CD4-positive, CD25-positive, alpha-beta regulatory T cell (primary cell): ENCODE results near the gene TSC1. TPM values are rescaled to one million over a fixed set of nuclear protein-coding genes. Genes with fewer than 3 reads are reported as not detected.

ENCODE experiments used
- ATAC-seq, 2 donors: fragments of 150-1000 bp; cut with Tn5 transposase; one replicate each; pipeline ENCODE4 v1.10.0; 2021; ENCODE audit warnings: low read depth in 2 of 2, moderate number of reproducible peaks in 2 of 2, moderate library complexity in 1 of 2
- DNase-seq, 3 donors: peaks; one replicate each; pipeline versions ENCODE4 v3.0.0 to v3.0.0-alpha.2; 2012 to 2022; ENCODE audit warnings: mixed read lengths in 1 of 3
- H3K27ac ChIP-seq: one replicate; pipeline ENCODE4 v1.7.0; 2013; ENCODE audit warnings: mild to moderate bottlenecking, low read length; ENCODE audit not compliant: insufficient read depth, poor library complexity, severe bottlenecking
- H3K27me3 ChIP-seq: one replicate; pipeline ENCODE4 v1.7.0; 2013; ENCODE audit warnings: low read length; ENCODE audit not compliant: control insufficient read depth, insufficient read depth
- H3K36me3 ChIP-seq: one replicate; pipeline ENCODE4 v1.7.0; 2013; ENCODE audit warnings: mild to moderate bottlenecking, low read length, moderate library complexity; ENCODE audit not compliant: control insufficient read depth, insufficient read depth
- H3K4me1 ChIP-seq: 2 replicates; pipeline ENCODE4 v1.7.0; 2013; ENCODE audit warnings: mild to moderate bottlenecking, low read length; ENCODE audit not compliant: insufficient read depth, control insufficient read depth, poor library complexity, severe bottlenecking
- H3K4me3 ChIP-seq: one replicate; pipeline ENCODE4 v1.7.0; 2013; ENCODE audit warnings: low read depth, mild to moderate bottlenecking, low read length, moderate library complexity
- H3K9me3 ChIP-seq, 2 experiments: 1 replicate in 1 of 2; 2 replicates in 1 of 2; pipeline ENCODE4 v1.7.0; 2013; ENCODE audit warnings: low read length in 2 of 2, mild to moderate bottlenecking in 1 of 2, moderate library complexity in 1 of 2; ENCODE audit not compliant: control insufficient read depth in 2 of 2
- H3K27ac Mint-ChIP-seq, 3 donors: one replicate each; pipeline ENCODE4 v1.8.0; 2020 to 2022; ENCODE audit warnings: mild to moderate bottlenecking in 3 of 3, mixed read lengths in 3 of 3, moderate library complexity in 2 of 3
- H3K27me3 Mint-ChIP-seq: one replicate; pipeline ENCODE4 v1.8.0; 2022; ENCODE audit warnings: mild to moderate bottlenecking, mixed read lengths
- H3K36me3 Mint-ChIP-seq: one replicate; pipeline ENCODE4 v1.8.0; 2020; ENCODE audit warnings: mixed read lengths
- H3K4me1 Mint-ChIP-seq, 4 donors: one replicate each; pipeline ENCODE4 v1.8.0; 2020 to 2022; ENCODE audit warnings: mixed read lengths in 4 of 4, mild to moderate bottlenecking in 1 of 4
- H3K4me3 Mint-ChIP-seq, 4 donors: one replicate each; pipeline ENCODE4 v1.8.0; 2020 to 2022; ENCODE audit warnings: mild to moderate bottlenecking in 4 of 4, mixed read lengths in 4 of 4, moderate library complexity in 3 of 4
- H3K9me3 Mint-ChIP-seq, 7 donors: one replicate each; pipeline ENCODE4 v1.8.0; 2020 to 2022; ENCODE audit warnings: mixed read lengths in 7 of 7, mild to moderate bottlenecking in 3 of 7, moderate library complexity in 2 of 7
- polyA plus RNA-seq, 4 donors: library from polyadenylated mRNA; unstranded; fragments of 300-500 nt; fragmentation: Illumina TruSeq; gene quantifications; one replicate each; pipeline ENCODE4 v1.2.3, GENCODE V29; 2021
- total RNA-seq: library from RNA; stranded (reverse); gene quantifications from one replicate; pipeline ENCODE4 v1.2.3, GENCODE V29; 2022

Gene TSC1
- total and polyA plus RNA-seq, 5 donors from 2014 or later, result 8.7 to 63.0 (median 11.7) TPM

- ATAC-seq, result no peak
- Histone ChIP-seq H3K36me3 (peaks cover 27% of the 10 kb centered on the region), H3K4me3 (no peak overlapping the region), H3K27ac (no peak overlapping the region), H3K27me3 (no peaks in the 10 kb centered on the region), H3K9me3 (no peaks in the 10 kb centered on the region), H3K4me1 (no peaks in the 10 kb centered on the region)
- no peak for DNase-seq
- H3K27ac Mint-ChIP-seq, result peak overlapping the region in 1 of 3 donors; percentile 8
- H3K27me3 Mint-ChIP-seq, result no peaks in the 10 kb centered on the region
- no peak overlapping the region for H3K4me3 Mint-ChIP-seq
- H3K9me3 Mint-ChIP-seq, result no peaks in the 10 kb centered on the region
- H3K36me3 Mint-ChIP-seq, result peaks cover 29% of the 10 kb centered on the region
- peaks cover 0 to 4% (median 0%) of the 10 kb centered on the region in 4 donors for H3K4me1 Mint-ChIP-seq
Observed at GRCh38 chr9:132892400-132892799, 52.0 kb downstream of the TSC1 start.

- ATAC-seq, result no peak
- H3K36me3 ChIP-seq, result no peaks in the 10 kb centered on the region
- no peak for DNase-seq
- Mint-ChIP-seq H3K27ac (no peak overlapping the region), H3K36me3 (peaks cover 1% of the 10 kb centered on the region), H3K9me3 (no peaks in the 10 kb centered on the region), H3K27me3 (no peaks in the 10 kb centered on the region), H3K4me1 (peaks cover 0 to 4% (median 0%) of the 10 kb centered on the region in 4 donors), H3K4me3 (no peak overlapping the region)
- H3K27ac ChIP-seq, result no peak overlapping the region
- no peaks in the 10 kb centered on the region for H3K9me3 ChIP-seq
- H3K27me3 ChIP-seq, result no peaks in the 10 kb centered on the region
- no peaks in the 10 kb centered on the region for H3K4me1 ChIP-seq
- H3K4me3 ChIP-seq, result no peak overlapping the region
Observed at GRCh38 chr9:132888151-132888550, 56.3 kb downstream of the TSC1 start.

- DNase-seq (no peak), ATAC-seq (no peak)
- Histone ChIP-seq H3K36me3 (no peaks in the 10 kb centered on the region), H3K9me3 (no peaks in the 10 kb centered on the region), H3K27me3 (no peaks in the 10 kb centered on the region), H3K4me1 (no peaks in the 10 kb centered on the region), H3K4me3 (no peak overlapping the region), H3K27ac (no peak overlapping the region)
- H3K4me3 Mint-ChIP-seq, result no peak overlapping the region
- H3K27ac Mint-ChIP-seq, result no peak overlapping the region
- no peaks in the 10 kb centered on the region for H3K27me3 Mint-ChIP-seq
- no peaks in the 10 kb centered on the region for H3K9me3 Mint-ChIP-seq
- peaks cover 0 to 4% (median 0%) of the 10 kb centered on the region in 4 donors for H3K4me1 Mint-ChIP-seq
- H3K36me3 Mint-ChIP-seq, result no peaks in the 10 kb centered on the region
Observed at GRCh38 chr9:132887181-132888120, 57.0 kb downstream of the TSC1 start.

GRCh38 chr9:132886334-132886725 is 58.1 kb downstream of the TSC1 start:
- ATAC-seq, result no peak
- Mint-ChIP-seq H3K36me3 (no peaks in the 10 kb centered on the region), H3K9me3 (no peaks in the 10 kb centered on the region), H3K27me3 (no peaks in the 10 kb centered on the region), H3K4me1 (peaks cover 0 to 4% (median 0%) of the 10 kb centered on the region in 4 donors), H3K27ac (no peak overlapping the region), H3K4me3 (no peak overlapping the region)
- Histone ChIP-seq H3K27ac (no peak overlapping the region), H3K4me3 (no peak overlapping the region), H3K36me3 (no peaks in the 10 kb centered on the region), H3K27me3 (no peaks in the 10 kb centered on the region), H3K4me1 (no peaks in the 10 kb centered on the region), H3K9me3 (no peaks in the 10 kb centered on the region)
- no peak for DNase-seq

- H3K36me3 Mint-ChIP-seq, result no peaks in the 10 kb centered on the region
- no peaks in the 10 kb centered on the region for H3K9me3 Mint-ChIP-seq
- H3K4me3 Mint-ChIP-seq, result no peak overlapping the region
- H3K4me1 ChIP-seq, result no peaks in the 10 kb centered on the region
- no peak for ATAC-seq
- peaks cover 0 to 4% (median 0%) of the 10 kb centered on the region in 4 donors for H3K4me1 Mint-ChIP-seq
- no peaks in the 10 kb centered on the region for H3K27me3 Mint-ChIP-seq
- H3K4me3 ChIP-seq, result no peak overlapping the region
- no peak for DNase-seq
- H3K27me3 ChIP-seq, result no peaks in the 10 kb centered on the region
- H3K27ac Mint-ChIP-seq, result no peak overlapping the region
- no peaks in the 10 kb centered on the region for H3K9me3 ChIP-seq
- H3K27ac ChIP-seq, result no peak overlapping the region
- no peaks in the 10 kb centered on the region for H3K36me3 ChIP-seq
Observed at GRCh38 chr9:132885720-132886333, 58.6 kb downstream of the TSC1 start.

- H3K4me1 ChIP-seq, result peaks cover 5% of the 10 kb centered on the region
- H3K9me3 ChIP-seq, result no peaks in the 10 kb centered on the region
- ATAC-seq (no peak), DNase-seq (no peak)
- Mint-ChIP-seq H3K36me3 (no peaks in the 10 kb centered on the region), H3K4me1 (peaks cover 0 to 13% (median 5%) of the 10 kb centered on the region in 4 donors), H3K27me3 (peaks cover 6% of the 10 kb centered on the region), H3K9me3 (no peaks in the 10 kb centered on the region), H3K27ac (no peak overlapping the region), H3K4me3 (no peak overlapping the region)
- H3K27ac ChIP-seq, result no peak overlapping the region
- H3K36me3 ChIP-seq, result no peaks in the 10 kb centered on the region
- H3K27me3 ChIP-seq, result no peaks in the 10 kb centered on the region
- no peak overlapping the region for H3K4me3 ChIP-seq
Observed at GRCh38 chr9:132883349-132884294, 60.8 kb downstream of the TSC1 start.

GRCh38 chr9:132882616-132883015 is 61.8 kb downstream of the TSC1 start:
- no peak overlapping the region for H3K27ac Mint-ChIP-seq
- H3K4me1 ChIP-seq, result peaks cover 13% of the 10 kb centered on the region
- ATAC-seq (no peak), DNase-seq (no peak)
- no peak overlapping the region for H3K4me3 ChIP-seq
- no peaks in the 10 kb centered on the region for H3K27me3 ChIP-seq
- H3K27ac ChIP-seq, result no peak overlapping the region
- H3K9me3 ChIP-seq, result no peaks in the 10 kb centered on the region
- H3K4me1 Mint-ChIP-seq, result peaks cover 0 to 12% (median 5%) of the 10 kb centered on the region in 4 donors
- H3K4me3 Mint-ChIP-seq, result peak overlapping the region in 1 of 4 donors; percentile 71
- H3K36me3 Mint-ChIP-seq, result no peaks in the 10 kb centered on the region
- H3K9me3 Mint-ChIP-seq, result no peaks in the 10 kb centered on the region
- peaks cover 6% of the 10 kb centered on the region for H3K27me3 Mint-ChIP-seq
- no peaks in the 10 kb centered on the region for H3K36me3 ChIP-seq
